SK-MEL-5 (cell line): ENCODE results near the gene P3R3URF. TPM values are rescaled to one million over a fixed set of nuclear protein-coding genes. Genes with fewer than 3 reads are reported as not detected.

Experiments
- DNase-seq: peaks from one replicate; pipeline ENCODE4 v3.0.0-alpha.2; 2016; ENCODE audit warnings: low read depth, low spot score
- in situ Hi-C: cut with HindIII; loops from 2 replicates; pipeline ENCODE4 v1.10.0; 2016; ENCODE audit warnings: low sequenced_read_pairs, high pct_unique_total_duplicates, low pct_unique_long_range_greater_than_20kb
- total RNA-seq: library from RNA; depleted of rRNA; stranded (reverse); fragments of >200 nt; shearing (Covaris generic); gene quantifications from 2 replicates; pipeline ENCODE4 v1.2.3, GENCODE V29; 2014

Gene P3R3URF
- total RNA-seq, 1 experiment from 2014 or later = not detected

- in situ Hi-C loops = no loop called here
- peak; percentile 58 for DNase-seq
Observed at GRCh38 chr1:46197964-46198811, 21.9 kb upstream of the P3R3URF start, which contains the start of gene POMGNT1. Gene POMGNT1, minus strand, starts transcription at chr1:46198434. Its CDS starts 613 bp downstream, at chr1:46197821.

- no peak for DNase-seq
- in situ Hi-C loops = no loop called here
Observed at GRCh38 chr1:46197560-46197963, 21.3 kb upstream of the P3R3URF start.

GRCh38 chr1:46196609-46197008, 20.3 kb upstream of the P3R3URF start:
- DNase-seq = no peak
- in situ Hi-C loops = no loop called here

GRCh38 chr1:46194641-46195193, 18.4 kb upstream of the P3R3URF start:
- in situ Hi-C loops = no loop called here
- DNase-seq = no peak

GRCh38 chr1:46193984-46194570, 17.8 kb upstream of the P3R3URF start:
- in situ Hi-C loops = no loop called here
- DNase-seq = no peak

GRCh38 chr1:46193285-46193684, 17.0 kb upstream of the P3R3URF start:
- in situ Hi-C loops = no loop called here
- DNase-seq = no peak

GRCh38 chr1:46192171-46192570, 15.9 kb upstream of the P3R3URF start:
- DNase-seq = no peak
- in situ Hi-C loops = no loop called here

GRCh38 chr1:46191033-46191701, 14.9 kb upstream of the P3R3URF start:
- in situ Hi-C loops = no loop called here
- no peak for DNase-seq

GRCh38 chr1:46190539-46190938, 14.3 kb upstream of the P3R3URF start:
- in situ Hi-C loops = no loop called here
- no peak for DNase-seq

- DNase-seq = peak; percentile 73
- in situ Hi-C loops = no loop called here
Observed at GRCh38 chr1:46188295-46189030, 12.2 kb upstream of the P3R3URF start.

- DNase-seq = no peak
- in situ Hi-C loops = no loop called here
Observed at GRCh38 chr1:46187106-46187869, 11.0 kb upstream of the P3R3URF start.

- in situ Hi-C loops = no loop called here
- no peak for DNase-seq
Observed at GRCh38 chr1:46186076-46186475, 9.8 kb upstream of the P3R3URF start.

GRCh38 chr1:46184920-46185658, 8.8 kb upstream of the P3R3URF start:
- in situ Hi-C loops = no loop called here
- DNase-seq = no peak

GRCh38 chr1:46183926-46184557, 7.8 kb upstream of the P3R3URF start:
- DNase-seq = no peak
- in situ Hi-C loops = no loop called here

GRCh38 chr1:46183079-46183847, 7.0 kb upstream of the P3R3URF start:
- DNase-seq = peak; percentile 56
- in situ Hi-C loops = no loop called here
